GM21528 (cell line): ENCODE data around the gene SNAI1.

Experiments used
- ATAC-seq: cut with Tn5 transposase; IDR thresholded peaks from one replicate; pipeline ENCODE4 v1.9.1; 2021; ENCODE audit warnings: mild to moderate bottlenecking, moderate library complexity; ENCODE audit not compliant: unreplicated experiment, low FRiP score

Gene SNAI1

DNA sequence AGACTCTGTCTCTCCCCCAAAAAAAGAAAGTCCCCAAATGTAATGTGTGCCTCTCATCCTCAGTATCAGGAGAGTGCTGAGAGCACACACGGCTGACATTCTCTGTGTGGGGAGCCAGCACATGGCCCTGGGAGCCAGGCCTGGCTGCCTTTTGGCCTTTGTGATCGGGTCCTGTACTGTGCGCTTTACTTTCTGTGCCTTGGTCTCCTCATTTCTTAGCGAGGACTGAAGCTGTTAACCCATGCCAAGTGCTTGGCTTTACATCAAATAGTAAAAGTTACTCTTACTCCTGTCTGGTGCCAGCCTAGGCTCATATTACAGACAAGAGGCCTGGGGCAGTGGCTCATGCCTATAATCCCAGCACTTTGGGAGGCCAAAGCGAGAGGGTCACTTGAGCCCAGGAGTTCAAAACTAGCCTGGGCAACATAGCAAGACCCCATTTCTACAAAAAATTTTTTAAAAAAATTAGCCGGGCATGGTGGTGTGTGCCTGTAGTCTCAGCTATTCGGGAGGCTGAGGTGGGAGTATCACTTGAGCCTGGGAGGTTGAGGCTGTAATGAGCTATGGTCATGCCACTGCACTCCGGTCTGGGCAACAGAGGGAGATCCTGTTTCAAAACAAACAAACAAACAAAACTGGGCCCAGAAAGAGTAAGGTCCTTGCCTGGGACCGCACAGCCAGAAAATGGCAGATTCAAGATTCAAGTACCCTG, 50.3 kb downstream of the SNAI1 start:
- ATAC-seq: no peak

DNA sequence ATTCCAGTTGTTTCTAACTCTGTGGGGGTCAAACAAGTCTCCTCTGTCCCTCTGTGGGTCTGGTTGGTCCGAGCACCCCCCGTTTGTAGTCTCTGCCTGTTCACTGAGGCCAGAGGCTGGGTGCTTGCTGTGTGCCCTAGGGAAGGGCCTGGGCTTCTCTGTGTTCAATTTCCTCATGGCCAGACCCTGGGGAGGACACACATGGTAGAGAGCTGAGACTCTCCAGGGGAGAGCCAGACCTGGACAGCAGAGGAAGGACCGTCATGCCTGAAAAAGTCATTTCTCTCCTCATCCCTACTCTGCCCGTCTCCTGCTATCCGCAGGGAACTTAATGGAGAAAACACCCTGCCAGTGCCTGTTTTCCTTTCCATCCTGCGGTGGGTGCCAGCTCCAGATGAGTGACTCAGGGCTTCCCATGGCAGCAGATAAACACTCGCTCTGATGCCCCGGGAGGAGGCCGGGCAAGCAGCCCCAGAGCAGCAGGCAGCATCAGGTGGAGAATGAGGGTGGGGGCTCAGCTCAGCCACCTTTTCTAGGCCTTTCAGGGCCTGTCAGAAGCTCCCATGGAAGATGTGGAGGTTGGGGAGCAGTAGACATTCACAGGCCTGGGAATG, 51.9 kb downstream of the SNAI1 start:
- ATAC-seq: no peak

DNA sequence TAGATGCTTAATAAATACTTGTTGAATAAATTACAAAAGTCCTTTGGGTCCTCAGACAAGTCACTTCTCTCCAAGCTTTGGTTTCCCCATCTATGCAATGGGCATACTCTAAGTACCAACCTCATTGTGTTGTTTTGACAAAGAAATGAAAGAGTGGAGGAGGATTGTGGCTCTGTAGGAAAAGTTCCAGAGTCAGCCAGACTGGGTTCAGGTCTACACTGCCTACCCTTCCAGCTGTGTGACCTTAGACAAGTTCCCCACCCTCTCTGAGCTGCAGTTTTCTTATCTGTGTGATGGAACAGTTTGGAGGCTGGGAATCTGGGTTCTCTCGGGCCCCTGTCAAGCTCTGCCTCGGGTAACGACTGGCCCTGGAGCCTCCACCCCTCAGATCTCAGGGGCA, 53.9 kb downstream of the SNAI1 start:
- ATAC-seq: no peak

DNA sequence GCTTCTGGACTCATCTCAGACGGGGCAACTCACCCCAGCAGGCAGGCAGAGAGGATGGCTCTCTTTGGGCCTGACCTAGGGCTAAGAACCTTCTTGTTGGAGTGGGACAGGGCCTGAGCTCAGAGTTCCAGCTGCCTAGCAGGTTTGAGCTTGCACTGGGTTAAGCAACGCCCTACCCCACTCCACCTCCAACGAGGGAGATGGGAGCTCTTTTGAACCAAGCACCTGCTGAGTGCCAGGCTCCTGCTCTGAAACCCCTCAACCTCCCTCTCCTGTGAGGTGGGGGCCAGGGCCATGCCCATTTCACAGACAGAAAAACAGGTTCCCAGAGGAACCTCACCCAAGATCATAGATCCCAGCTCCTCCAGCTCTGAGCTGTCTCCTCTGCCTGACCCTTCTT, 54.3 kb downstream of the SNAI1 start:
- no peak for ATAC-seq

DNA sequence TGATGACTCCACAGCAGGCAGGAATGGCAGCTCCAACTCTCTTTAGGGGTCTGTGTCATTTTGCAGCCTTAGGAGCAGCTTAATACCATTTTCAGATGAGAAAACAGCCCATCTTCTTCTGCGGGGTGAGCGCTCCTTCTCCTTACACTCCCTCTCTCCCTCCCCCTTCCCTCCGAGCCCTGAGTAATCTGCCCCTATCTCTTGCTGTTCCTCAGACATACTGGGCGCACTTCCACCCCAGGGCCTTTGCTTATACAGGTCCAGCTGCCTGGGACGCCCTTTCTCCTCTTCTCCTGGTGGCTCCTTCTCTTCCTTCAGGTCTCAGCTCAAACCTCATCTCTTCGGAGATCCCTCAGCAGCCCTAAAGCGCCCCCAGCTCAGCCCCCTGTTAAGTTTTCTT, 54.8 kb downstream of the SNAI1 start:
- ATAC-seq: no peak

DNA sequence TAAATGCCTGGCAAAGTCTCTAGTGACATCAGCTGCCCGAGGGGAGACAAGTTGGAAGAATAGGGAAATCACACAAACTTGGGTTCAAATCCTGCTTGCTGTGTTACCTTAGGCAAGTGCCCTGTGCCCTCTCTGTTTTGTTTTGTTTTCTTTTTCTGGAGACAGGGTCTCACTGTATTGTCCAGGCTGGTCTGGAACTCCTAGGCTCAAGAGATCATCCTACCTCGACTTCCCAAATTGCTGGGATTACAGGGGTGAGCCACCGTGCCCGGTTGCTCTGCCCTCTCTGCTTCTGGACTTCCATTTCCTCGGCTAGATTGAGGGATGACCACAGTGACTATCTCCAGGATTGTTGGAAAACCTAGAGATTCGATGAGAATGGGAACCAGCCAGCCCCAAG, 55.4 kb downstream of the SNAI1 start:
- ATAC-seq: no peak
